HepG2 (cell line): ENCODE data around the gene RGS19. TPM values are rescaled to one million over a fixed set of nuclear protein-coding genes. Genes with fewer than 3 reads are reported as not detected.

Experiments
- AHR ChIP-seq: IDR thresholded peaks from 2 replicates; pipeline ENCODE4 v1.6.1; 2018; ENCODE audit warnings: missing genetic modification reagents, missing compliant biosample characterization
- CAMTA2 ChIP-seq: sonication (generic); formaldehyde crosslinking; IDR thresholded peaks from 2 replicates; pipeline ENCODE4 v1.4.0; 2020; ENCODE audit warnings: mild to moderate bottlenecking, missing genetic modification reagents, borderline replicate concordance
- CEBPG ChIP-seq: IDR thresholded peaks from 2 replicates; pipeline ENCODE4 v1.6.1; 2016
- DNMT3B ChIP-seq: conservative IDR thresholded peaks from 2 replicates; pipeline ENCODE4 v1.6.1; 2016; ENCODE audit warnings: missing biosample characterization, control low read depth
- GABPA ChIP-seq, 2 experiments: IDR thresholded peaks; 2 replicates each; pipeline ENCODE4 v1.6.1; 2011 to 2016; ENCODE audit warnings: low read depth in 2 of 2, low read length in 1 of 2, missing biosample characterization in 1 of 2, missing genetic modification characterization in 1 of 2
- HNF1B ChIP-seq: sonication (generic); formaldehyde crosslinking; IDR thresholded peaks from 2 replicates; pipeline ENCODE4 v1.5.1; 2020; ENCODE audit warnings: mild to moderate bottlenecking, moderate library complexity, missing genetic modification reagents
- NR2F2 ChIP-seq: IDR thresholded peaks from 2 replicates; pipeline ENCODE4 v1.6.1; 2012; ENCODE audit warnings: low read depth, inconsistent platforms, borderline replicate concordance
- PBX2 ChIP-seq: IDR thresholded peaks from 2 replicates; pipeline ENCODE4 v1.6.1; 2016; ENCODE audit warnings: control low read depth
- ZC3H13 ChIP-seq: sonication (generic); formaldehyde crosslinking; IDR thresholded peaks from 2 replicates; pipeline ENCODE4 v1.8.1; 2023; ENCODE audit warnings: mild to moderate bottlenecking, missing genetic modification reagents, moderate library complexity
- ZFP91 ChIP-seq: sonication (generic); formaldehyde crosslinking; IDR thresholded peaks from 2 replicates; pipeline ENCODE4 v1.9.0; 2022; ENCODE audit warnings: missing genetic modification reagents, mild to moderate bottlenecking, borderline replicate concordance
- ZNF232 ChIP-seq: sonication (generic); formaldehyde crosslinking; IDR thresholded peaks from 2 replicates; pipeline ENCODE4 v1.4.0; 2020; ENCODE audit warnings: missing genetic modification reagents, borderline replicate concordance
- ZNF274 ChIP-seq: sonication (generic); formaldehyde crosslinking; IDR thresholded peaks from 2 replicates; pipeline ENCODE4 v1.5.1; 2020; ENCODE audit warnings: mild to moderate bottlenecking, missing genetic modification reagents
- ZNF646 ChIP-seq: sonication (generic); formaldehyde crosslinking; IDR thresholded peaks from 2 replicates; pipeline ENCODE4 v1.9.0; 2021; ENCODE audit warnings: mild to moderate bottlenecking, missing genetic modification reagents
- ZNF704 ChIP-seq: sonication (generic); formaldehyde crosslinking; IDR thresholded peaks from 2 replicates; pipeline ENCODE4 v1.8.1; 2023; ENCODE audit warnings: mild to moderate bottlenecking, inconsistent platforms, moderate library complexity, missing genetic modification reagents, borderline replicate concordance
- ZNF777 ChIP-seq: sonication (generic); formaldehyde crosslinking; IDR thresholded peaks from 2 replicates; pipeline ENCODE4 v1.4.0; 2020; ENCODE audit warnings: missing genetic modification reagents
- ZNF782 ChIP-seq: sonication (generic); formaldehyde crosslinking; IDR thresholded peaks from 2 replicates; pipeline ENCODE4 v1.4.0; 2020; ENCODE audit warnings: missing genetic modification reagents, mild to moderate bottlenecking, borderline replicate concordance
- polyA plus RNA-seq, 8 experiments: library from polyadenylated mRNA; depleted of rRNA in 3 of 8; stranded (reverse) in 7 of 8; unstranded in 1 of 8; fragments of >200 nt; fragmentation: Illumina TruSeq in 4 of 8; extraction: Trizol in 4 of 8; gene quantifications; 2 replicates each; pipeline versions ENCODE4 v1.2.1 to v1.2.3, GENCODE V29; 2011 to 2016; ENCODE audit warnings: low read depth in 4 of 8, missing spikeins in 1 of 8, mixed read lengths in 1 of 8; ENCODE audit not compliant: insufficient read depth in 1 of 8
- total RNA-seq, 5 experiments: library from RNA; depleted of rRNA; stranded (reverse); fragments of >200 nt; fragmentation: Illumina TruSeq; extraction: Trizol; gene quantifications; 2 replicates each; pipeline ENCODE4 v1.2.3, GENCODE V29; 2016; ENCODE audit warnings: low read depth in 1 of 5

Gene RGS19
- total and polyA plus RNA-seq, 2 of the 13 experiments (the other 11 are each of a cell fraction or from before 2014, with no cell fraction given) = 10.7 to 11.9 TPM

GRCh38 chr20:64063389-64064144 is 15.8 kb downstream of the RGS19 start (continued):
- TF ChIP-seq ZNF646 (CRISPR knock-in tag) (peak; percentile 49; the same call in 1 of the 2 replicates), CAMTA2 (peak; percentile 29), ZNF232 (peak; percentile 3; the same call in 1 of the 2 replicates), ZC3H13 (CRISPR knock-in tag) (no peak), ZNF777 (CRISPR knock-in tag) (no peak), PBX2 (0 out of 2 replicates have a peak, but pooled peaks have one; percentile 23), HNF1B (CRISPR knock-in tag) (peak; percentile 38), NR2F2 (no peak), GABPA (IDR thresholded peaks at IDR 0.05; ENCODE audit: low read depth, low read length) (no peak), GABPA (CRISPR knock-in tag; IDR thresholded peaks at IDR 0.05; ENCODE audit: low read depth) (0 out of 2 replicates have a peak, but pooled peaks have one; percentile 16), CEBPG (CRISPR knock-in tag) (no peak), ZFP91 (peak; percentile 60; the same call in 1 of the 2 replicates), ZNF704 (CRISPR knock-in tag) (peak; percentile 64; the same call in 1 of the 2 replicates), DNMT3B (CRISPR knock-in tag) (no peak), AHR (CRISPR knock-in tag) (0 out of 2 replicates have a peak, but pooled peaks have one; percentile 38), ZNF274 (CRISPR knock-in tag) (no peak), ZNF782 (no peak; the same call in 1 of the 2 replicates)
